Kidney (tissue), 14 donors: ENCODE results near the gene ABCG1. TPM values are rescaled to one million over a fixed set of nuclear protein-coding genes. Genes with fewer than 3 reads are reported as not detected.
A peak's percentile ranks its signal among the peaks of the same experiment; 100 is the strongest.

Source experiments
- DNase-seq, 5 donors: peaks; one replicate each; pipeline ENCODE4 v3.0.0-alpha.2; 2013 to 2020
- FAIRE-seq: peaks from 2 replicates; lab custom pipeline; 2012; peaks lifted over from hg19 to GRCh38; lab: Jason Lieb, UNC
- H3K27ac ChIP-seq, 2 donors: one replicate each; pipeline ENCODE4 v1.7.0; 2013; ENCODE audit warnings: low read depth in 2 of 2, low read length in 2 of 2, inconsistent platforms in 1 of 2
- H3K27me3 ChIP-seq: one replicate; pipeline ENCODE4 v1.7.1; 2013; ENCODE audit warnings: low read length, inconsistent platforms; ENCODE audit not compliant: control insufficient read depth, insufficient read depth
- H3K36me3 ChIP-seq, 3 donors: one replicate each; pipeline versions ENCODE4 v1.7.0 to v1.7.1; 2013; ENCODE audit warnings: low read length in 3 of 3, control low read depth in 1 of 3, inconsistent platforms in 1 of 3; ENCODE audit not compliant: insufficient read depth in 3 of 3, control insufficient read depth in 2 of 3
- H3K4me1 ChIP-seq, 3 donors: one replicate each; pipeline versions ENCODE4 v1.7.0 to v1.7.1; 2013; ENCODE audit warnings: low read length in 3 of 3, inconsistent platforms in 1 of 3, low read depth in 1 of 3; ENCODE audit not compliant: control insufficient read depth in 2 of 3, insufficient read depth in 2 of 3
- H3K4me3 ChIP-seq, 3 donors: one replicate each; pipeline versions ENCODE4 v1.7.0 to v1.8.1; 2013; ENCODE audit warnings: low read length in 3 of 3, control low read depth in 1 of 3, inconsistent platforms in 1 of 3
- H3K9ac ChIP-seq, 3 donors: one replicate each; pipeline versions ENCODE4 v1.7.0 to v1.7.1; 2013; ENCODE audit warnings: low read length in 3 of 3, control low read depth in 1 of 3, inconsistent platforms in 1 of 3
- H3K9me3 ChIP-seq, 3 donors: one replicate each; pipeline versions ENCODE4 v1.7.0 to v1.7.1; 2013; ENCODE audit warnings: low read length in 3 of 3, control low read depth in 1 of 3, inconsistent platforms in 1 of 3; ENCODE audit not compliant: control insufficient read depth in 2 of 3, insufficient read depth in 1 of 3
- intact Hi-C: fragments of 100-400 bp; cut with DNase I; formaldehyde crosslinking; loops from one replicate; pipeline ENCODE4 v1.11.1; 2022
- polyA plus RNA-seq: library from polyadenylated mRNA; stranded (reverse); fragments of 350-450 nt; fragmentation: Illumina TruSeq; extraction: RNeasy Lipid Tissue Mini Kit (QIAGEN cat#74804); gene quantifications from one replicate; pipeline ENCODE4 v1.2.3, GENCODE V29; 2014; ENCODE audit warnings: low read depth, low replicate concordance; ENCODE audit not compliant: insufficient read depth
- total RNA-seq: library from RNA; stranded (reverse); fragmentation: NEBNext Ultra II Directional; extraction: Animal tissue kit (Norgen Biotek cat#: 25700); gene quantifications from one replicate; pipeline ENCODE4 v1.2.1, GENCODE V29; 2021
- TF ChIP-seq, protein P1 (sequence below): IDR thresholded peaks from 3 replicates; pipeline ENCODE4 v1.5.1; 2012; ENCODE audit warnings: mild to moderate bottlenecking, moderate library complexity, borderline replicate concordance; ENCODE audit not compliant: insufficient read depth; ENCODE audit errors: extremely low read depth
- donor health status: control.
- donor health status: control.
- donor health status: control.
- donor health status: control.
- donor health status: control.
- donor health status: DM: yes; HTN: yes; CAD: no.
- donor health status: Normal renal cell carcinoma (clear cell type).

ABCG1 gene
- total and polyA plus RNA-seq, 2 donors from 2014 or later = 5.6 to 27.6 TPM

DNA sequence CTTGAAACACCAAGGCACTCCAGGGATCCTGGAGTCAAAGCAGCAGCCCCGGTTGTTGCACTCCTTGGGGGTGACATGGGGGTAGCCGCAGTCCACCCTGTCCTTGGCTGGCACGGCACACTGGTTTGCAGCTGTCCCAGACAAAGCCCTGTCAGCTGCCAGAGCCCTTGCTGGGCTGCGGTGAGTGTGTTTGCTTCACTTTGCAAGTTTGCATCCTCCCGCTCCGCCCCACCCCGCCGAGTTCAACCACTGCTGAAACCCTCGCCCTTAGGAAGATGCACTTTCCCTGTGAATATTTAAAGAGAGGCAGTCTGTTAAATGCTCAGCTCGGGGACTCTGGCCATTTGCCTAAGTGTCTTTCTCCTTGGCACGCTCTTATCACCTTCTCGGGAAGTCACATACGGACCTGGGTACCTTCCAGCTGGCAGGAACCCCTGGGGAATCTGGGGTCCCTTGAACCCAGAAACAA, 94.6 kb downstream of the ABCG1 start:
- Histone ChIP-seq H3K9ac (no peak overlapping the region), H3K4me3 (no peak overlapping the region), H3K4me1 (peaks cover 0 to 3% (median 0%) of the 10 kb centered on the region in 3 donors), H3K27ac (no peak overlapping the region), H3K27me3 (no peaks in the 10 kb centered on the region), H3K9me3 (no peaks in the 10 kb centered on the region), H3K36me3 (no peaks in the 10 kb centered on the region)
- DNase-seq (peak in 1 of 5 donors; percentile 55), FAIRE-seq (no peak)
- intact Hi-C loops = no loop called here
- TF ChIP-seq, protein P1, sequence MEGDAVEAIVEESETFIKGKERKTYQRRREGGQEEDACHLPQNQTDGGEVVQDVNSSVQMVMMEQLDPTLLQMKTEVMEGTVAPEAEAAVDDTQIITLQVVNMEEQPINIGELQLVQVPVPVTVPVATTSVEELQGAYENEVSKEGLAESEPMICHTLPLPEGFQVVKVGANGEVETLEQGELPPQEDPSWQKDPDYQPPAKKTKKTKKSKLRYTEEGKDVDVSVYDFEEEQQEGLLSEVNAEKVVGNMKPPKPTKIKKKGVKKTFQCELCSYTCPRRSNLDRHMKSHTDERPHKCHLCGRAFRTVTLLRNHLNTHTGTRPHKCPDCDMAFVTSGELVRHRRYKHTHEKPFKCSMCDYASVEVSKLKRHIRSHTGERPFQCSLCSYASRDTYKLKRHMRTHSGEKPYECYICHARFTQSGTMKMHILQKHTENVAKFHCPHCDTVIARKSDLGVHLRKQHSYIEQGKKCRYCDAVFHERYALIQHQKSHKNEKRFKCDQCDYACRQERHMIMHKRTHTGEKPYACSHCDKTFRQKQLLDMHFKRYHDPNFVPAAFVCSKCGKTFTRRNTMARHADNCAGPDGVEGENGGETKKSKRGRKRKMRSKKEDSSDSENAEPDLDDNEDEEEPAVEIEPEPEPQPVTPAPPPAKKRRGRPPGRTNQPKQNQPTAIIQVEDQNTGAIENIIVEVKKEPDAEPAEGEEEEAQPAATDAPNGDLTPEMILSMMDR = no peak

- Histone ChIP-seq H3K9ac (no peak overlapping the region), H3K4me1 (no peaks in the 10 kb centered on the region), H3K9me3 (no peaks in the 10 kb centered on the region), H3K4me3 (no peak overlapping the region), H3K27me3 (no peaks in the 10 kb centered on the region), H3K27ac (no peak overlapping the region), H3K36me3 (no peaks in the 10 kb centered on the region)
- FAIRE-seq = no peak
- TF ChIP-seq, protein P1 = no peak
- DNase-seq = no peak
- intact Hi-C loops = no loop called here
Observed at GRCh38 chr21:42314616-42315295, 95.8 kb downstream of the ABCG1 start.

DNA sequence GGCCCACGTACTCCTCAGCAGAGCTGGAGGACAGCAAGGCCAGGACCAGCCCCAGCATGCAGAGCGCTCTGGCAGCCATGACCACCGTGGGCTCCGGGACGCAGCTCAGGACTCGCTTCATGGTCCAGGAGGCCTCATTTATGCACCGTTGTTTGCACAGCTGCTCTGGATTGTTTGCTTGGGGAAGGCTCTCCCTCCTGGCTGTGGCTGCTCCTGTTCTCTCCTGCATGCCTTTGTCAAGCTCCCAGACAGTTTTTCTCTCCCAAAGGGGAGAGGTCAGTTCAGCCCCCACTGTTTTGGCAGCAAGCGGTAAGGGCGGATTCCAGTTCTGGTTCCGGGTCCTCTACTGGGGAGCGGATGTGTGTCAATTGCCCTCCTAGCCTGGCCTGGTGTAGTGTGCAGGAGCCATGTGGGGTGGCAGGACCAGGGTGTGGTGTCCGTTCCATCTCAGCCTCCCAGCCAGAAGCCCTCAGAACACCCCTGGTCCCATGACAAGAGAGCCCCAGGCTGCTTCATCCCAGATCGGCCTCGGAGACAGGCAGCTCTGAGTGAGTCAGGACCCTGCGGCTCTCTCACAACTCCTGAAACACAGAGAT, 96.5 kb downstream of the ABCG1 start, which contains the start of gene TFF3:
Gene TFF3 (minus strand): TSS at position 114 of the 596 bp plus-strand sequence. CDS start 35 bp downstream, at position 79.
- Histone ChIP-seq H3K9ac (no peak within 1 kb of the TSS), H3K27ac (no peak within 1 kb of the TSS), H3K9me3 (no peaks in the 10 kb centered on the region), H3K4me3 (no peak within 1 kb of the TSS), H3K4me1 (no peaks in the 10 kb centered on the region), H3K27me3 (no peaks in the 10 kb centered on the region), H3K36me3 (no peaks in the 10 kb centered on the region)
- DNase-seq (peak; percentile 79 to 93 (median 89)), FAIRE-seq (no peak)
- TF ChIP-seq, protein P1 = no peak
- intact Hi-C loops = no loop called here
